ENCODE results near the gene ZNF160. TPM values are rescaled to one million over a fixed set of nuclear protein-coding genes. Genes with fewer than 3 reads are reported as not detected.
"Not testable (repeated sequence)": the region's sequence is repeated elsewhere in the genome, so short reads cannot be mapped to it uniquely, and the experiment has no call there.

The ZNF160 gene
- total RNA-seq, 2 experiments from 2014 or later: 23.5 to 25.2 TPM

DNA sequence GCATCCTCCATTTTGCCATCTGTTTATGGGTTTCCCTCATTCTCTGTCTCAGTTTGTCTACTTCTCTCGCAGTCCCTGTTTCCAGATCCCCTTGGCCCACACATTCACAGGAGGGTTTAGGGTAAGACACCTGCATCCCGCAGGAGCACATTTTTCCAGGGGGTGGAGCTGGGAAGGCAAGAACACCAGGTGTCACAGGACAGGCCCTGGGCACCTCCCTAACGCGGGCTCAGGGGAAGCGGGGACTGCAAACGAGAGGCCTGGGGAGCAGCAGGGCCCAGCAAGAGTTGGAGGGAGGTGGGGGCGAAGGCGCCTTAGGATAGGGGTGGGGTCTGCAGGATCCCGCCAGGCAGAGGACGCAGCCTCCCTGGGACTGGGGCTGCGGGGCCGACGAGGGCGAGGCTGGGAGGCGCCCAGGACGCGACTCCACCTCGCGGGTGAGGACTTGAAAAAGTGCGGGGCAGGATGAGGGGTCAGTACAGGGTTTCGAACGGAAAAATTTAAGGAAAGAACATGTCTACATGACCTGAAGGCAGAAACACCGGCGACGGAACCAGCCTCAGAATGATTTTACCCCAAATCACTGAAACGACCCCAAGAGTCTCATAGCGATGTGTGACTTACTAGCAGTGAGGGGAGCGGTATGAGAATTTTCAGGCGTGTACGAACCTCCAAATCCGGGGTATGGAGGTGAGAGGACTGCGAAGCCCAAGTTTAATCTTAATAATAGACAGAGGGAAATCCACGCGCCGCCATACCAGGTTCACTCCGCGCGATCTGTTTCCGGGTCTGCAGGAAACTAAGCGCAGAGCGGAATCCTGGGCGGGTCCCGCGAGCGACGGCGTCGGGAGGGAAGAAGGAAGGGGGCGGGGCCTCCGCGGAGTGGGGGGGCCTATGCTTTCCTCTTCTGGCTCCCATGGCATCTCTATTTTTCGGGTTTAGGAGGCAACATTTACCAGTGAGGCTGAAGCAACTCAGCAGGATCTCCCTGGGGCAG, 65.8 kb downstream of the ZNF160 start:
- peaks cover 31% of the 10 kb centered on the region for H3K9me3 Mint-ChIP-seq
- H3K36me3 Mint-ChIP-seq (ENCODE audit: low read depth): peaks cover 28% of the 10 kb centered on the region
- H3K4me3 Mint-ChIP-seq: peak overlapping the region; percentile 32
- DNase-seq: peak; percentile 19
- H3K27me3 Mint-ChIP-seq (ENCODE audit: low read depth): peaks cover 15% of the 10 kb centered on the region
- H3K4me1 Mint-ChIP-seq (ENCODE audit: low read depth): peaks cover 3% of the 10 kb centered on the region
- intact Hi-C loops (cut with micrococcal nuclease): no loop called here
- CTCF ChIA-PET: no interaction called here
- no peak overlapping the region for H3K27ac Mint-ChIP-seq

DNA sequence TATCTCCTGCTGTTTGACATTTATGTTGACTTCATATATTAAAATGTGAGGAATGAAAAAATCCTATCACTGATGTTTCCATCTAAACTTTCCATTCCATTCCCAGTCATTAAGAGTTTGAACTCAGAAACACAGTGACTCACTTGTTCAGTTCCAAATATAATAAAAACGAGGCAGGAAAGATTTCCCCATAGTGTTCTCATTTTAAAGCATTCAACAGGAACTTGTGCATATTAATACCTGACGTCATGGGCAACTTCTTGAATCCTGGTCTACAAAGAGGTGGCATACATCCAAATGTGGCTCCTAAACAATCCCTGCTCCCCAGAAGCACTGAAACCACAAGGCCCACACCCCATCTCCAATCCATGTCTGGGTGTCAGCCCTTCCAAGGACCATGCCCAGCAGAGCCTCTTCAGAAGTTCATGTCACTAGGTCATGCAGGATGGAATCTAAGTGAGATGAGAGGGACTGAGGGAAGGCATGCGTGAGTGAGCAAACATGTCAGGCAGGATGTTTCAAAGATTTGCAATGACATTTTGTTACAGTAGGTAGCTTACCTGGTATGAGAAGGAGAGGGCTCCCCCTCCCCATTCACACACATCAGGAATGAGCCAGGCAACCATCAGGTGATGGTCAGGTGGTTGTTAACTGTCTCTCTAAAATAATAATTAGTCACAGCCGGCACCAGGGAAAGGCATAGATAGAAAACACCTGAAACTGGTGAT, 68.1 kb downstream of the ZNF160 start:
- peaks cover 3% of the 10 kb centered on the region for H3K4me1 Mint-ChIP-seq (ENCODE audit: low read depth)
- CTCF ChIA-PET: no interaction called here
- DNase-seq: no peak
- intact Hi-C loops (cut with micrococcal nuclease): no loop called here
- H3K27ac Mint-ChIP-seq: no peak overlapping the region
- peaks cover 23% of the 10 kb centered on the region for H3K36me3 Mint-ChIP-seq (ENCODE audit: low read depth)
- no peak overlapping the region for H3K4me3 Mint-ChIP-seq
- peaks cover 15% of the 10 kb centered on the region for H3K27me3 Mint-ChIP-seq (ENCODE audit: low read depth)
- peaks cover 35% of the 10 kb centered on the region for H3K9me3 Mint-ChIP-seq

GRCh38 chr19:53034054-53034453, 69.2 kb downstream of the ZNF160 start:
- CTCF ChIA-PET: no interaction called here
- intact Hi-C loops (cut with micrococcal nuclease): no loop called here
- peaks cover 3% of the 10 kb centered on the region for H3K4me1 Mint-ChIP-seq (ENCODE audit: low read depth)
- peaks cover 14% of the 10 kb centered on the region for H3K27me3 Mint-ChIP-seq (ENCODE audit: low read depth)
- no peak overlapping the region for H3K27ac Mint-ChIP-seq
- DNase-seq: no peak
- H3K9me3 Mint-ChIP-seq: peaks cover 37% of the 10 kb centered on the region
- H3K36me3 Mint-ChIP-seq (ENCODE audit: low read depth): peaks cover 22% of the 10 kb centered on the region
- no peak overlapping the region for H3K4me3 Mint-ChIP-seq

- H3K9me3 Mint-ChIP-seq: peaks cover 27% of the 10 kb centered on the region
- H3K4me3 Mint-ChIP-seq; H3K36me3 Mint-ChIP-seq (ENCODE audit: low read depth); DNase-seq; intact Hi-C loops (cut with micrococcal nuclease); H3K4me1 Mint-ChIP-seq (ENCODE audit: low read depth); CTCF ChIA-PET; H3K27ac Mint-ChIP-seq; H3K27me3 Mint-ChIP-seq (ENCODE audit: low read depth): not testable (repeated sequence)
These were observed 74.9 kb downstream of the ZNF160 start for GRCh38 chr19:53028306-53028705.

DNA sequence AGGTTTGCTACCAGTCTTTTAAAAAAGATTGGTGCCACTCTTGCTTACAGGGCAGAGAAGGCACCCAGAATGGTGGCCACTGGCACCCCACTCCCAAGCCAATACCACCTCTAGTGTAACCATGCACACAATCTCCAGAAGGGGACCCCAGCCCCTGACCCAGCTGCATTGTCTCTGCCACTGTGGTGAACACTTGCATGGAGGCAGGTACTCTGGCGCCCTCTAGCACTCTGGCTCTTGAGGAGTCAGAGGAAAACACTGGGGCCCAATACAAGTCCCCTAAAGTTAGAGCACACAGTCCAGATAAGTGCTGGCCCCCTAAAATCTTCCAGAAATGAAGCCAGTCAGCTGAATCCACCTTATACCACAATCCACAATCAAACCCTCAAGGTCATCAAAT, 83.5 kb downstream of the ZNF160 start:
- peaks cover 31% of the 10 kb centered on the region for H3K9me3 Mint-ChIP-seq
- intact Hi-C loops (cut with micrococcal nuclease): no loop called here
- H3K27ac Mint-ChIP-seq: no peak overlapping the region
- peak; percentile 20 for DNase-seq
- no peak overlapping the region for H3K4me3 Mint-ChIP-seq
- H3K27me3 Mint-ChIP-seq (ENCODE audit: low read depth): no peaks in the 10 kb centered on the region
- CTCF ChIA-PET: interaction anchor here (0.6 kb wide), 2 partner anchors 529 to 926 kb away, joined by 3 to 5 read pairs; no protein-coding TSS in a partner anchor
- H3K4me1 Mint-ChIP-seq (ENCODE audit: low read depth): no peaks in the 10 kb centered on the region
- H3K36me3 Mint-ChIP-seq (ENCODE audit: low read depth): peaks cover 9% of the 10 kb centered on the region

Other genes starting within 250 kb of the ZNF160 start
- gene ZNF468, start 245.8 kb downstream of the ZNF160 start, total RNA-seq: 1 to 10 TPM; 7.4 to 8.0 TPM
- gene ZNF320, start 205.8 kb downstream of the ZNF160 start, total RNA-seq: 1 to 10 TPM; 4.2 to 4.6 TPM
- gene ZNF888, start 180.0 kb downstream of the ZNF160 start, total RNA-seq: 1 to 10 TPM; 4.1 to 4.3 TPM
- 10 to 100 TPM; 10.4 to 10.7 TPM for gene ZNF816, start 140.5 kb downstream of the ZNF160 start, total RNA-seq
- gene ERVV-1, start 89.5 kb downstream of the ZNF160 start, total RNA-seq: not detected
- gene ERVV-2, start 58.7 kb downstream of the ZNF160 start, total RNA-seq: not detected
- 1 to 10 TPM in 1 of 2 experiments, under 1 TPM in 1; 0.74 to 1.0 TPM for gene ZNF415, start 29.5 kb upstream of the ZNF160 start, total RNA-seq
- gene ZNF347, start 55.6 kb upstream of the ZNF160 start, total RNA-seq: 1 to 10 TPM; 3.7 TPM
- 1 to 10 TPM; 4.3 to 5.5 TPM for gene ZNF665, start 89.9 kb upstream of the ZNF160 start, total RNA-seq
- 1 to 10 TPM; 4.0 to 5.4 TPM for gene ZNF677, start 151.5 kb upstream of the ZNF160 start, total RNA-seq
- gene VN1R2, start 154.9 kb upstream of the ZNF160 start, total RNA-seq: not detected
- not detected for gene VN1R4, start 164.3 kb upstream of the ZNF160 start, total RNA-seq
- 1 to 10 TPM; 4.3 to 4.5 TPM for gene ZNF845, start 230.3 kb upstream of the ZNF160 start, total RNA-seq